Activated CD4-positive, alpha-beta T cell treated with anti-CD3 and anti-CD28 coated beads, Interleukin-2, amount 50 U/mL, for 48 hours (primary cell): Measurements from ENCODE around the gene ZBTB7C.

ENCODE experiments used
- DNase-seq, 2 experiments: peaks; one replicate each; pipeline ENCODE4 v3.0.0-alpha.2; 2020

The ZBTB7C gene

GRCh38 chr18:48351216-48352050 lies 57.8 kb downstream of the ZBTB7C start:
- no peak for DNase-seq

GRCh38 chr18:48348739-48349138 lies 60.4 kb downstream of the ZBTB7C start:
- no peak for DNase-seq

- DNase-seq, result no peak
These were observed 61.3 kb downstream of the ZBTB7C start for GRCh38 chr18:48347756-48348326.

- DNase-seq, result no peak
These were observed 63.6 kb downstream of the ZBTB7C start for GRCh38 chr18:48345596-48345995.

GRCh38 chr18:48342581-48342980 lies 66.6 kb downstream of the ZBTB7C start:
- DNase-seq, result no peak

- no peak for DNase-seq
These were observed 67.1 kb downstream of the ZBTB7C start for GRCh38 chr18:48342125-48342524.

GRCh38 chr18:48340560-48340959 lies 68.6 kb downstream of the ZBTB7C start:
- no peak for DNase-seq

- DNase-seq, result no peak
These were observed 69.5 kb downstream of the ZBTB7C start for GRCh38 chr18:48339692-48340091.

- no peak for DNase-seq
These were observed 70.3 kb downstream of the ZBTB7C start for GRCh38 chr18:48338915-48339314.

GRCh38 chr18:48337053-48337452 lies 72.1 kb downstream of the ZBTB7C start:
- DNase-seq, result no peak

GRCh38 chr18:48336332-48336731 lies 72.9 kb downstream of the ZBTB7C start:
- DNase-seq, result no peak

GRCh38 chr18:48335829-48336228 lies 73.4 kb downstream of the ZBTB7C start:
- DNase-seq, result no peak

- DNase-seq, result no peak
These were observed 74.3 kb downstream of the ZBTB7C start for GRCh38 chr18:48334845-48335244.

- DNase-seq, result no peak
These were observed 75.6 kb downstream of the ZBTB7C start for GRCh38 chr18:48333563-48333962.

- DNase-seq, result no peak
These were observed 78.9 kb downstream of the ZBTB7C start for GRCh38 chr18:48330016-48330991.

GRCh38 chr18:48328473-48329210 lies 80.5 kb downstream of the ZBTB7C start:
- DNase-seq, result no peak

GRCh38 chr18:48326901-48327675 lies 82.1 kb downstream of the ZBTB7C start:
- no peak for DNase-seq

GRCh38 chr18:48325115-48325665 lies 84.0 kb downstream of the ZBTB7C start:
- no peak for DNase-seq

GRCh38 chr18:48324651-48325050 lies 84.5 kb downstream of the ZBTB7C start:
- DNase-seq, result no peak

GRCh38 chr18:48323151-48323550 lies 86.0 kb downstream of the ZBTB7C start:
- no peak for DNase-seq

GRCh38 chr18:48321536-48321935 lies 87.6 kb downstream of the ZBTB7C start:
- no peak for DNase-seq

GRCh38 chr18:48321121-48321520 lies 88.1 kb downstream of the ZBTB7C start:
- no peak for DNase-seq
